IMR-90 (cell line): Measurements from ENCODE around the gene USP36.

Experiments used
- BHLHE40 ChIP-seq: fragments of 150-350 bp; IDR thresholded peaks from 2 replicates; pipeline ENCODE4 v1.6.1; 2016; ENCODE audit warnings: mild to moderate bottlenecking, low read depth, low read length
- CHD1 ChIP-seq: IDR thresholded peaks from 2 replicates; pipeline ENCODE4 v1.6.1; 2012; ENCODE audit warnings: low read depth, low read length, improper control_type of control experiment
- MAZ ChIP-seq: IDR thresholded peaks from 2 replicates; pipeline ENCODE4 v1.6.1; 2012; ENCODE audit warnings: low read depth, mild to moderate bottlenecking, low read length, improper control_type of control experiment, moderate library complexity, borderline replicate concordance
- MXI1 ChIP-seq: IDR thresholded peaks from 2 replicates; pipeline ENCODE4 v1.6.1; 2012; ENCODE audit warnings: low read depth, mild to moderate bottlenecking, low read length, moderate library complexity, borderline replicate concordance
- POLR2A ChIP-seq: IDR thresholded peaks from 2 replicates; pipeline ENCODE4 v1.6.1; 2012; ENCODE audit warnings: mild to moderate bottlenecking, low read depth, low read length
- RAD21 ChIP-seq: IDR thresholded peaks from 2 replicates; pipeline ENCODE4 v1.6.1; 2012; ENCODE audit warnings: low read length, improper control_type of control experiment
- RCOR1 ChIP-seq: IDR thresholded peaks from 2 replicates; pipeline ENCODE4 v1.6.1; 2012; ENCODE audit warnings: mild to moderate bottlenecking, low read length, improper control_type of control experiment; ENCODE audit not compliant: insufficient replicate concordance
- RFX5 ChIP-seq: IDR thresholded peaks from 2 replicates; pipeline ENCODE4 v1.8.0; 2012; ENCODE audit warnings: low read depth, mild to moderate bottlenecking, low read length, moderate library complexity
- TF ChIP-seq, protein P1 (sequence below): conservative IDR thresholded peaks from 2 replicates; pipeline ENCODE4 v1.5.1; 2012; ENCODE audit warnings: mild to moderate bottlenecking, low read depth, low read length, improper control_type of control experiment
- TF ChIP-seq, protein P2 (sequence below): fragments of 150-350 bp; IDR thresholded peaks from 2 replicates; pipeline ENCODE4 v1.6.1; 2017; ENCODE audit warnings: mild to moderate bottlenecking, antibody characterized with exemption, low read length, low read depth
- TF ChIP-seq, protein P3 (sequence below): fragments of 150-350 bp; IDR thresholded peaks from 2 replicates; pipeline ENCODE4 v1.6.1; 2016; ENCODE audit warnings: low read depth, mild to moderate bottlenecking, low read length, moderate library complexity, borderline replicate concordance

DNA sequence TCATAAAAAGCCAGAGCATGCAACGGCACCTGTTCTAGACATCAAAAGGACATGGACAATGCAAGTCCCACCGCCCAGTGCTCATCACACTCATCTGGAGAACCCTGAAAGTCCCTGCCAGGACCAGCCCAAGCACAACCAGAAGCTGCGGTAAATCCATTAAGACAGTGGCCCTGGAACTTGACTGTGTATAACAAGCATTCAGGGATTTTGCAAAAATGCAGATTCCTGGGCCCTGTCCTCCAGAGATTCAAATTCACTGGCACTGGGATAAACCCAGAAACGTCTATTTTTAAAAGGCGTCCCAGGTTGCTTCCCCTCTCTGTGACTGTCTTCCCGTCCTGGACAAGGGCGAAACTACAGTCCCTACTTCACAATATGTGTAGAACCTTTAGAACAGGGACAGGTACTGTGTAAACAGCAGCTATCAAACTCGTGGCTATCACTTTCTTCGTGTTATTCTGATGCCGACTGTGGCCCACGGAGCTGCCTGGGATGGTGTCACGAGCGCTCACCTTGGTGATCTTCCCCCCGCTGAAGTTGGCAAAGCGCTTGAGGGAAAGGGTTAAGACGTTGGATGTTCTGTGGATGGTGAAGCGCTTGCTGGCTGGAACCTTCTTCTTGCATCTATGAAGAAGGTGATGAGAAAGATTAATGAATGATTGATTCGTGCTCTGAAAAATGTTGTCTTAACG lies 22.3 kb downstream of the USP36 start:
- TF ChIP-seq BHLHE40 (no peak), MAZ (no peak), MXI1 (no peak), RAD21 (no peak), RCOR1 (no peak), POLR2A (no peak), CHD1 (no peak), RFX5 (no peak)
- TF ChIP-seq, protein P1, sequence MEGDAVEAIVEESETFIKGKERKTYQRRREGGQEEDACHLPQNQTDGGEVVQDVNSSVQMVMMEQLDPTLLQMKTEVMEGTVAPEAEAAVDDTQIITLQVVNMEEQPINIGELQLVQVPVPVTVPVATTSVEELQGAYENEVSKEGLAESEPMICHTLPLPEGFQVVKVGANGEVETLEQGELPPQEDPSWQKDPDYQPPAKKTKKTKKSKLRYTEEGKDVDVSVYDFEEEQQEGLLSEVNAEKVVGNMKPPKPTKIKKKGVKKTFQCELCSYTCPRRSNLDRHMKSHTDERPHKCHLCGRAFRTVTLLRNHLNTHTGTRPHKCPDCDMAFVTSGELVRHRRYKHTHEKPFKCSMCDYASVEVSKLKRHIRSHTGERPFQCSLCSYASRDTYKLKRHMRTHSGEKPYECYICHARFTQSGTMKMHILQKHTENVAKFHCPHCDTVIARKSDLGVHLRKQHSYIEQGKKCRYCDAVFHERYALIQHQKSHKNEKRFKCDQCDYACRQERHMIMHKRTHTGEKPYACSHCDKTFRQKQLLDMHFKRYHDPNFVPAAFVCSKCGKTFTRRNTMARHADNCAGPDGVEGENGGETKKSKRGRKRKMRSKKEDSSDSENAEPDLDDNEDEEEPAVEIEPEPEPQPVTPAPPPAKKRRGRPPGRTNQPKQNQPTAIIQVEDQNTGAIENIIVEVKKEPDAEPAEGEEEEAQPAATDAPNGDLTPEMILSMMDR: no peak
- TF ChIP-seq, protein P2, sequence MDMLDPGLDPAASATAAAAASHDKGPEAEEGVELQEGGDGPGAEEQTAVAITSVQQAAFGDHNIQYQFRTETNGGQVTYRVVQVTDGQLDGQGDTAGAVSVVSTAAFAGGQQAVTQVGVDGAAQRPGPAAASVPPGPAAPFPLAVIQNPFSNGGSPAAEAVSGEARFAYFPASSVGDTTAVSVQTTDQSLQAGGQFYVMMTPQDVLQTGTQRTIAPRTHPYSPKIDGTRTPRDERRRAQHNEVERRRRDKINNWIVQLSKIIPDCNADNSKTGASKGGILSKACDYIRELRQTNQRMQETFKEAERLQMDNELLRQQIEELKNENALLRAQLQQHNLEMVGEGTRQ: no peak
- TF ChIP-seq, protein P3, sequence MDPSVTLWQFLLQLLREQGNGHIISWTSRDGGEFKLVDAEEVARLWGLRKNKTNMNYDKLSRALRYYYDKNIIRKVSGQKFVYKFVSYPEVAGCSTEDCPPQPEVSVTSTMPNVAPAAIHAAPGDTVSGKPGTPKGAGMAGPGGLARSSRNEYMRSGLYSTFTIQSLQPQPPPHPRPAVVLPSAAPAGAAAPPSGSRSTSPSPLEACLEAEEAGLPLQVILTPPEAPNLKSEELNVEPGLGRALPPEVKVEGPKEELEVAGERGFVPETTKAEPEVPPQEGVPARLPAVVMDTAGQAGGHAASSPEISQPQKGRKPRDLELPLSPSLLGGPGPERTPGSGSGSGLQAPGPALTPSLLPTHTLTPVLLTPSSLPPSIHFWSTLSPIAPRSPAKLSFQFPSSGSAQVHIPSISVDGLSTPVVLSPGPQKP: no peak
